Prostate gland (tissue), 2 donors: ENCODE data around the gene PCSK6.

ENCODE experiments used
- CTCF ChIP-seq, 4 experiments: fragments of 200-600 bp in 2 of 4; fragments of 450-650 bp in 2 of 4; sonication (generic) in 2 of 4; IDR thresholded peaks; 1 replicate in 3 of 4; 2 replicates in 1 of 4; pipeline ENCODE4 v1.5.1; 2016 to 2019; ENCODE audit warnings: antibody characterized with exemption in 4 of 4, mild to moderate bottlenecking in 2 of 4, moderate library complexity in 2 of 4
- POLR2A ChIP-seq: fragments of 450-650 bp; IDR thresholded peaks from one replicate; pipeline ENCODE4 v1.6.1; 2016; ENCODE audit warnings: antibody characterized with exemption, mild to moderate bottlenecking

GRCh38 chr15:101511717-101512116 lies 22.2 kb upstream of the PCSK6 start:
- no peak for TF ChIP-seq CTCF (IDR thresholded peaks at IDR 0.05)
- no peak for TF ChIP-seq POLR2A
